Heart right ventricle (tissue), 16 donors: ENCODE results near the gene NRN1L. TPM values are rescaled to one million over a fixed set of nuclear protein-coding genes. Genes with fewer than 3 reads are reported as not detected.

ENCODE experiments used
- ATAC-seq, 8 donors: fragments of 200-7000 bp; cut with Tn5 transposase; one replicate each; pipeline ENCODE4 v1.9.1; 2020; ENCODE audit warnings: mild to moderate bottlenecking in 8 of 8, moderate library complexity in 8 of 8, moderate number of reproducible peaks in 1 of 8
- DNase-seq, 2 donors: peaks; one replicate each; pipeline ENCODE4 v3.0.0-alpha.2; 2020
- H3K27ac ChIP-seq, 10 donors: fragments of 200-600 bp; sonication (generic) in 2 of 10; one replicate each; pipeline versions ENCODE4 v1.5.0 to v1.8.0; 2020 to 2022; ENCODE audit warnings: mild to moderate bottlenecking in 3 of 10
- H3K27me3 ChIP-seq, 7 donors: fragments of 200-600 bp; one replicate each; pipeline ENCODE4 v1.8.0; 2021 to 2022; ENCODE audit warnings: mild to moderate bottlenecking in 2 of 7
- H3K36me3 ChIP-seq, 9 donors: fragments of 200-600 bp; sonication (generic) in 1 of 9; one replicate each; pipeline versions ENCODE4 v1.5.0 to v1.8.0; 2020 to 2022; ENCODE audit warnings: mild to moderate bottlenecking in 2 of 9
- H3K4me1 ChIP-seq, 9 donors: fragments of 200-600 bp; sonication (generic) in 1 of 9; one replicate each; pipeline versions ENCODE4 v1.5.0 to v1.8.0; 2020 to 2022; ENCODE audit warnings: mild to moderate bottlenecking in 4 of 9
- H3K4me3 ChIP-seq, 10 donors: fragments of 200-600 bp; sonication (generic) in 2 of 10; one replicate each; pipeline versions ENCODE4 v1.5.0 to v1.8.0; 2020 to 2022; ENCODE audit warnings: mild to moderate bottlenecking in 7 of 10, moderate library complexity in 2 of 10
- H3K9me3 ChIP-seq, 11 donors: fragments of 200-600 bp in 10 of 11; sonication (generic) in 2 of 11; one replicate each; pipeline versions ENCODE4 v1.5.0 to v1.8.0; 2013 to 2022; ENCODE audit warnings: mild to moderate bottlenecking in 2 of 11, control low read depth in 1 of 11, moderate library complexity in 1 of 11
- CTCF ChIP-seq, 9 donors: fragments of 200-600 bp; sonication (generic) in 2 of 9; IDR thresholded peaks; one replicate each; pipeline versions ENCODE4 v1.5.0 to v1.8.0; 2021 to 2022; ENCODE audit warnings: antibody characterized with exemption in 9 of 9, mild to moderate bottlenecking in 5 of 9, moderate library complexity in 1 of 9
- WGBS, 2 donors: extraction: QIAGEN DNeasy Blood & Tissue Kit; methylation state at CpG; one replicate each; pipeline ENCODE4 v1.1.7; 2013; ENCODE audit warnings: inconsistent platforms in 1 of 2; 5-methylcytosine and 5-hydroxymethylcytosine counted together
- intact Hi-C, 10 donors: fragments of 100-400 bp; cut with DNase I; formaldehyde crosslinking; loops; one replicate each; pipeline versions ENCODE4 v1.11.1 to v1.14.2; 2022
- polyA plus RNA-seq, 2 donors: library from polyadenylated mRNA; stranded (reverse); fragments of 200-250 nt; gene quantifications; one replicate each; pipeline ENCODE4 v1.2.3, GENCODE V29; 2013
- total RNA-seq, 10 donors: library from RNA; stranded (reverse); fragmentation: NEBNext Ultra II Directional in 3 of 10; extraction: Animal tissue kit (Norgen Biotek cat#: 25700) in 3 of 10; gene quantifications; one replicate each; pipeline versions ENCODE4 v1.2.1 to v1.2.4, GENCODE V29; 2021 to 2023
- donor health status: Arrhythmogenic right ventricular cardiomyopathy.
- donor health status: ischemic (EF 13 %, LVEDD 7.1; RV severe dilation, severe dysfunction).
- donor health status: healthy with polysubstance abuse.
- donor health status: DM: no; HTN: yes; CAD: no.
- donor health status: DM: no; HTN: no; CAD: no.
- donor health status: ischemic (EF 25% LVEDD 6.9; RV normal size, moderate dysfunction).
- donor health status: ischemic (EF 25% LVEDD 5.7; RV mildly dilated, moderate dysfunction).
- donor health status: healthy.
- donor health status: DM: yes; HTN: yes; CAD: no.
- donor health status: Ischemic cardiomyopathy.
- donor health status: ischemic (EF 35%, LVEDD 5.7; RV mildly dilated, moderate dysfunction).
- donor health status: nonischemic (EF 11% LVEDD 7.7; RV severe dilation, severe dysfunction).
- donor health status: DM: yes; HTN: yes; CAD: no.
- donor health status: PGD.
- donor health status: ischemic (EF 29% LVEDD 5.4; RV normal size, mild dysfunction).
- donor health status: nonischemic (EF 23%, LVEDD 6.1; RV moderate dilation, normal function).

The NRN1L gene
- total and polyA plus RNA-seq, 12 donors, result 1.1 to 4.0 (median 1.7) TPM; not detected in 4

GRCh38 chr16:67874372-67874771 lies 10.3 kb upstream of the NRN1L start:
- ATAC-seq (no peak), DNase-seq (no peak)
- H3K27ac ChIP-seq, result peak overlapping the region in 1 of 10 donors; percentile 90
- H3K4me1 ChIP-seq, result peaks cover 17 to 41% (median 31%) of the 10 kb centered on the region in 9 donors
- 67 to 82% methylated on average over 3 of the region's 3 CpGs for WGBS, 2 donors
- no peaks in the 10 kb centered on the region for H3K9me3 ChIP-seq
- intact Hi-C loops, result no loop called here
- H3K36me3 ChIP-seq, result peaks cover 6 to 68% (median 50%) of the 10 kb centered on the region in 9 donors
- peak overlapping the region in 7 of 10 donors; percentile 89 to 98 (median 97) for H3K4me3 ChIP-seq
- H3K27me3 ChIP-seq, result no peaks in the 10 kb centered on the region
- no peak for TF ChIP-seq CTCF (IDR thresholded peaks at IDR 0.05)

DNA sequence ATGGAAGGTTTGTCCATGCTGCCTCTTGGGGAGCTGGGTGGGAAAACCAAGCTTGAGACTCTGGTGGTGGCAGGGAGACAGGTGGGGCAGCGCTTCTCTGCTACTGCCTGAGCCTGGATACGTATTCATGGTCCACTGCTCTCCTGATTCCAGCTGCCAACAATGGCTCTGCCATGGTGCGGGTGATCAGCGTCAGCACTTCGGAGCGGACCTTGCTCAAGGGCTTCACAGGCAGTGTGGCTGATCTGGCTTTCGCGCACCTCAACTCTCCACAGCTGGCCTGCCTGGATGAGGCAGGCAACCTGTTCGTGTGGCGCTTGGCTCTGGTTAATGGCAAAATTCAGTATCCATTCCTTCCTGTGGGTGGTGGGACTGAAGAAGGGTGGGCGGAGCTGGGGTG lies 7.6 kb upstream of the NRN1L start:
- no peaks in the 10 kb centered on the region for H3K9me3 ChIP-seq
- DNase-seq (no peak), ATAC-seq (no peak)
- intact Hi-C loops, result loop anchor here in 1 of 10 donors (5.0 kb wide), 1 partner anchor 35 kb away; the partner anchor contains the start of gene THAP11
- peaks cover 6 to 69% (median 56%) of the 10 kb centered on the region in 9 donors for H3K36me3 ChIP-seq
- no peaks in the 10 kb centered on the region for H3K27me3 ChIP-seq
- H3K4me1 ChIP-seq, result peaks cover 24 to 61% (median 34%) of the 10 kb centered on the region in 9 donors
- no peak for TF ChIP-seq CTCF (IDR thresholded peaks at IDR 0.05)
- WGBS, 2 donors, result 93 to 96% methylated on average over 11 of the region's 11 CpGs
- no peak overlapping the region for H3K4me3 ChIP-seq
- H3K27ac ChIP-seq, result no peak overlapping the region

DNA sequence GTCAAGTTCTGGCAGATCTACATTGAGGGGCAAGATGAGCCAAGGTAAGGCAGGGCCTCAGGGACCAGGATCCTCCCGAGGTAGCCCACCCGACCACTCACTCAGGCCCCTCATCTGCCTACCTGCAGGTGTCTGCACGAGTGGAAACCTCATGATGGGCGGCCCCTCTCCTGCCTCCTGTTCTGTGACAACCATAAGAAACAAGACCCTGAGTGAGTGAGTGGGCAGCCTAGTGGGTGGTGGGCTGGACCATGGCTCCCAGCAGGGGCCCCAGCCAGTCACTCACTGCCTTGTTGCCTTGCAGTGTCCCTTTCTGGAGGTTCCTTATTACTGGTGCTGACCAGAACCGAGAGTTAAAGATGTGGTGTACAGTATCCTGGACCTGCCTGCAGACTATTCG lies 6.5 kb upstream of the NRN1L start:
- TF ChIP-seq CTCF (IDR thresholded peaks at IDR 0.05), result no peak
- DNase-seq (no peak), ATAC-seq (no peak)
- Histone ChIP-seq H3K36me3 (peaks cover 6 to 80% (median 67%) of the 10 kb centered on the region in 9 donors), H3K4me1 (peaks cover 29 to 67% (median 38%) of the 10 kb centered on the region in 9 donors), H3K27me3 (no peaks in the 10 kb centered on the region), H3K9me3 (no peaks in the 10 kb centered on the region), H3K4me3 (no peak overlapping the region), H3K27ac (no peak overlapping the region)
- WGBS, 2 donors, result 90 to 91% methylated on average over 6 of the region's 6 CpGs
- intact Hi-C loops, result loop anchor here in 1 of 10 donors (5.0 kb wide), 1 partner anchor 36 kb away; the partner anchor contains the start of gene THAP11

- H3K36me3 ChIP-seq, result peaks cover 6 to 86% (median 73%) of the 10 kb centered on the region in 9 donors
- intact Hi-C loops, result loop anchor here in 1 of 10 donors (5.0 kb wide), 1 partner anchor 37 kb away; the partner anchor contains the start of gene THAP11
- H3K4me3 ChIP-seq, result no peak overlapping the region
- H3K4me1 ChIP-seq, result peaks cover 28 to 67% (median 40%) of the 10 kb centered on the region in 9 donors
- WGBS, 2 donors, result 95 to 99% methylated on average over 9 of the region's 9 CpGs
- H3K27ac ChIP-seq, result no peak overlapping the region
- H3K27me3 ChIP-seq, result no peaks in the 10 kb centered on the region
- no peak for TF ChIP-seq CTCF (IDR thresholded peaks at IDR 0.05)
- no peaks in the 10 kb centered on the region for H3K9me3 ChIP-seq
- DNase-seq (no peak), ATAC-seq (no peak)
Observed at GRCh38 chr16:67878846-67879245, 5.8 kb upstream of the NRN1L start.
